CD14-positive monocyte (primary cell): ENCODE data around the gene ABHD4. TPM values are rescaled to one million over a fixed set of nuclear protein-coding genes. Genes with fewer than 3 reads are reported as not detected.
"Not testable (repeated sequence)": the region's sequence is repeated elsewhere in the genome, so short reads cannot be mapped to it uniquely, and the experiment has no call there.

ENCODE experiments used
- DNase-seq, 3 donors: peaks; one replicate each; pipeline ENCODE4 v3.0.0-alpha.2; 2011 to 2022
- H2AFZ ChIP-seq: 2 replicates; pipeline ENCODE4 v1.6.0; 2012; ENCODE audit warnings: mild to moderate bottlenecking, low read depth, low read length, inconsistent platforms; ENCODE audit not compliant: insufficient read depth, poor library complexity, severe bottlenecking
- H3K27ac ChIP-seq, 2 donors: 1 replicate in 1 of 2; 2 replicates in 1 of 2; pipeline ENCODE4 v1.5.1; 2012 to 2013; ENCODE audit warnings: low read length in 2 of 2, control low read depth in 1 of 2, inconsistent platforms in 1 of 2, low read depth in 1 of 2, mild to moderate bottlenecking in 1 of 2
- H3K27me3 ChIP-seq, 2 donors: one replicate each; pipeline versions ENCODE4 v1.6.0 to v1.6.1; 2011 to 2013; ENCODE audit warnings: low read length in 2 of 2; ENCODE audit not compliant: control insufficient read depth in 2 of 2, insufficient read depth in 2 of 2
- H3K36me3 ChIP-seq, 2 donors: replicated peaks in 1 of 2; 1 replicate in 1 of 2; 2 replicates in 1 of 2; pipeline versions ENCODE4 v1.5.1 to v1.6.1; 2012 to 2013; ENCODE audit warnings: low read length in 2 of 2, control low read depth in 1 of 2, inconsistent platforms in 1 of 2, mild to moderate bottlenecking in 1 of 2; ENCODE audit not compliant: insufficient read depth in 2 of 2, control insufficient read depth in 1 of 2
- H3K4me1 ChIP-seq, 2 donors: 1 replicate in 1 of 2; 2 replicates in 1 of 2; pipeline versions ENCODE4 v1.5.1 to v1.6.1; 2012 to 2013; ENCODE audit warnings: low read length in 2 of 2, control low read depth in 1 of 2, inconsistent platforms in 1 of 2, mild to moderate bottlenecking in 1 of 2, moderate library complexity in 1 of 2; ENCODE audit not compliant: insufficient read depth in 2 of 2, control insufficient read depth in 1 of 2
- H3K4me2 ChIP-seq: replicated peaks from 2 replicates; pipeline ENCODE3; 2012; ENCODE audit warnings: low read length, moderate library complexity, mild to moderate bottlenecking; ENCODE audit not compliant: poor library complexity, severe bottlenecking; ENCODE audit errors: extremely low read depth
- H3K4me3 ChIP-seq, 3 experiments: fragments of 200-600 bp in 1 of 3; sonication (generic) in 1 of 3; replicated peaks in 1 of 3; 1 replicate in 2 of 3; 2 replicates in 1 of 3; pipeline ENCODE4 v1.5.1; 2011 to 2013; ENCODE audit warnings: low read length in 3 of 3, mild to moderate bottlenecking in 3 of 3, control low read depth in 2 of 3, low read depth in 2 of 3, inconsistent platforms in 1 of 3, moderate library complexity in 1 of 3
- H3K79me2 ChIP-seq: 2 replicates; pipeline ENCODE4 v1.6.0; 2012; ENCODE audit warnings: mild to moderate bottlenecking, control low read depth, inconsistent platforms, low read length, moderate library complexity; ENCODE audit not compliant: insufficient read depth
- H3K9ac ChIP-seq: 2 replicates; pipeline ENCODE4 v1.6.0; 2017; ENCODE audit warnings: low read length, mild to moderate bottlenecking; ENCODE audit not compliant: insufficient read depth, poor library complexity, severe bottlenecking
- H3K9me3 ChIP-seq, 2 donors: replicated peaks in 1 of 2; 1 replicate in 1 of 2; 2 replicates in 1 of 2; pipeline versions ENCODE4 v1.5.1 to v1.6.1; 2012 to 2013; ENCODE audit warnings: low read length in 2 of 2, control low read depth in 1 of 2; ENCODE audit not compliant: control insufficient read depth in 1 of 2, insufficient read depth in 1 of 2
- H4K20me1 ChIP-seq: 2 replicates; pipeline ENCODE4 v1.6.0; 2012; ENCODE audit warnings: mild to moderate bottlenecking, low read length, control low read depth, moderate library complexity; ENCODE audit not compliant: insufficient read depth
- H3K27ac Mint-ChIP-seq, 7 donors: one replicate each; pipeline ENCODE4 v1.8.0; 2020; ENCODE audit warnings: mild to moderate bottlenecking in 7 of 7, mixed read lengths in 7 of 7, moderate library complexity in 6 of 7, inconsistent platforms in 2 of 7
- H3K27me3 Mint-ChIP-seq, 3 donors: one replicate each; pipeline ENCODE4 v1.8.0; 2021 to 2022; ENCODE audit warnings: low read depth in 3 of 3, mild to moderate bottlenecking in 3 of 3, mixed read lengths in 3 of 3, moderate library complexity in 3 of 3, inconsistent platforms in 1 of 3
- H3K36me3 Mint-ChIP-seq, 2 donors: one replicate each; pipeline ENCODE4 v1.8.0; 2020; ENCODE audit warnings: mixed read lengths in 2 of 2, inconsistent platforms in 1 of 2, mild to moderate bottlenecking in 1 of 2
- H3K4me1 Mint-ChIP-seq: one replicate; pipeline ENCODE4 v1.8.0; 2020; ENCODE audit warnings: mild to moderate bottlenecking, mixed read lengths
- H3K4me3 Mint-ChIP-seq, 2 donors: one replicate each; pipeline ENCODE4 v1.8.0; 2020; ENCODE audit warnings: mild to moderate bottlenecking in 2 of 2, mixed read lengths in 2 of 2, moderate library complexity in 1 of 2
- H3K9me3 Mint-ChIP-seq, 7 donors: one replicate each; pipeline ENCODE4 v1.8.0; 2020 to 2022; ENCODE audit warnings: mixed read lengths in 7 of 7, mild to moderate bottlenecking in 6 of 7, moderate library complexity in 6 of 7, inconsistent platforms in 2 of 7
- CTCF ChIP-seq: fragments of 200-600 bp; IDR thresholded peaks from one replicate; pipeline ENCODE4 v1.8.0; 2022; ENCODE audit warnings: antibody characterized with exemption, mild to moderate bottlenecking
- WGBS: methylation state at CpG from one replicate; pipeline ENCODE4 v1.1.5; 2013; ENCODE audit warnings: missing lambda C conversion rate; ENCODE audit not compliant: insufficient coverage; 5-methylcytosine and 5-hydroxymethylcytosine counted together
- intact Hi-C, 2 donors: fragments of 100-400 bp; cut with micrococcal nuclease; formaldehyde crosslinking; loops; one replicate each; pipeline versions ENCODE4 v1.15.0 to v1.15.1; 2023
- polyA plus RNA-seq, 3 donors: library from polyadenylated mRNA; depleted of rRNA in 1 of 3; unstranded in 2 of 3; stranded (reverse) in 1 of 3; fragments of 300-500 nt in 2 of 3; fragments of >200 nt in 1 of 3; fragmentation: Illumina TruSeq in 2 of 3; gene quantifications; 1 replicate in 2 of 3; 2 replicates in 1 of 3; pipeline ENCODE4 v1.2.3, GENCODE V29; 2012 to 2021

ABHD4 gene
- polyA plus RNA-seq, 3 donors = 9.4 to 13.4 (median 12.5) TPM

GRCh38 chr14:22630486-22630885, 32.4 kb downstream of the ABHD4 start:
- no peak overlapping the region for H3K9ac ChIP-seq
- no peaks in the 10 kb centered on the region for H3K79me2 ChIP-seq
- peaks cover 0 to 3% of the 10 kb centered on the region in 2 donors for H3K9me3 ChIP-seq
- H3K27ac ChIP-seq = no peak overlapping the region
- TF ChIP-seq CTCF = no peak
- H3K27ac Mint-ChIP-seq = no peak overlapping the region
- peaks cover 7 to 25% (median 17%) of the 10 kb centered on the region in 7 donors for H3K9me3 Mint-ChIP-seq
- H3K4me1 ChIP-seq = no peaks in the 10 kb centered on the region
- H3K4me3 Mint-ChIP-seq = no peak overlapping the region
- WGBS = 90% methylated on average over 2 of the region's 2 CpGs
- H4K20me1 ChIP-seq = no peaks in the 10 kb centered on the region
- H3K4me3 ChIP-seq = no peak overlapping the region
- H3K27me3 ChIP-seq = no peaks in the 10 kb centered on the region
- H3K36me3 ChIP-seq = no peaks in the 10 kb centered on the region
- H2AFZ ChIP-seq = no peak overlapping the region
- no peaks in the 10 kb centered on the region for H3K36me3 Mint-ChIP-seq
- no peak overlapping the region for H3K4me2 ChIP-seq
- intact Hi-C loops = no loop called here
- DNase-seq = no peak
- H3K4me1 Mint-ChIP-seq = no peaks in the 10 kb centered on the region
- peaks cover 4 to 9% (median 8%) of the 10 kb centered on the region in 3 donors for H3K27me3 Mint-ChIP-seq

- H3K27ac Mint-ChIP-seq = peak overlapping the region in 1 of 7 donors; percentile 33
- Histone ChIP-seq H3K4me2 (no peak overlapping the region), H3K9me3 (peaks cover 0 to 3% of the 10 kb centered on the region in 2 donors), H3K4me1 (no peaks in the 10 kb centered on the region), H3K9ac (no peak overlapping the region), H3K4me3 (no peak overlapping the region), H2AFZ (no peak overlapping the region), H3K27ac (no peak overlapping the region), H3K36me3 (no peaks in the 10 kb centered on the region), H3K27me3 (no peaks in the 10 kb centered on the region), H4K20me1 (no peaks in the 10 kb centered on the region), H3K79me2 (no peaks in the 10 kb centered on the region)
- TF ChIP-seq CTCF = no peak
- H3K36me3 Mint-ChIP-seq = no peaks in the 10 kb centered on the region
- no peak for DNase-seq
- no peaks in the 10 kb centered on the region for H3K4me1 Mint-ChIP-seq
- H3K27me3 Mint-ChIP-seq = peaks cover 1 to 7% (median 6%) of the 10 kb centered on the region in 3 donors
- intact Hi-C loops = no loop called here
- H3K4me3 Mint-ChIP-seq = no peak overlapping the region
- H3K9me3 Mint-ChIP-seq = peaks cover 7 to 28% (median 17%) of the 10 kb centered on the region in 7 donors
- WGBS = 97% methylated on average over 6 of the region's 8 CpGs
Measured at GRCh38 chr14:22634233-22634900, 36.3 kb downstream of the ABHD4 start.

- H2AFZ ChIP-seq, H3K4me1 ChIP-seq, H3K9ac ChIP-seq, DNase-seq, H3K4me3 ChIP-seq, H3K4me2 ChIP-seq, H3K4me1 Mint-ChIP-seq, H3K36me3 ChIP-seq, H3K4me3 Mint-ChIP-seq, H3K9me3 ChIP-seq, H3K27ac Mint-ChIP-seq, H4K20me1 ChIP-seq, H3K27ac ChIP-seq, H3K36me3 Mint-ChIP-seq, intact Hi-C loops, H3K79me2 ChIP-seq, H3K27me3 ChIP-seq, H3K27me3 Mint-ChIP-seq: not testable (repeated sequence)
- WGBS = no CpG with 5 or more reads among the region's 1 CpG
- peaks cover 0 to 14% (median 7%) of the 10 kb centered on the region in 7 donors for H3K9me3 Mint-ChIP-seq
Measured at GRCh38 chr14:22635980-22636379, 37.9 kb downstream of the ABHD4 start.
